CD4-positive, alpha-beta T cell (primary cell): Measurements from ENCODE around the gene BICRA. TPM values are rescaled to one million over a fixed set of nuclear protein-coding genes. Genes with fewer than 3 reads are reported as not detected.

ENCODE experiments used
- ATAC-seq: fragments of 200-7000 bp; cut with Tn5 transposase; one replicate; pipeline ENCODE4 v1.10.0; 2022; ENCODE audit warnings: mild to moderate bottlenecking; ENCODE audit not compliant: poor library complexity
- CTCF ChIA-PET: fragments of 350-600 bp; sonication (Branson Sonifier 250); formaldehyde crosslinking; loops from one replicate; lab custom pipeline; 2021; ENCODE audit warnings: antibody characterized with exemption, inconsistent platforms; lab: Charles Lee
- POLR2A ChIA-PET: fragments of 350-600 bp; sonication (Branson Sonifier 250); formaldehyde crosslinking; loops from one replicate; lab custom pipeline; 2021; ENCODE audit warnings: antibody characterized with exemption, inconsistent platforms; lab: Charles Lee
- DNase-seq, 14 experiments: peaks; one replicate each; pipeline ENCODE4 v3.0.0-alpha.2; 2013 to 2020; ENCODE audit warnings: mixed read lengths in 2 of 14
- H3K27ac ChIP-seq, 2 donors: one replicate each; pipeline versions ENCODE4 v1.5.1 to v1.7.0; 2013; ENCODE audit warnings: low read length in 2 of 2, low read depth in 1 of 2, mild to moderate bottlenecking in 1 of 2
- H3K27me3 ChIP-seq, 2 experiments: 1 replicate in 1 of 2; 2 replicates in 1 of 2; pipeline versions ENCODE4 v1.6.1 to v1.7.0; 2013; ENCODE audit warnings: low read length in 2 of 2, control low read depth in 1 of 2, mild to moderate bottlenecking in 1 of 2, moderate library complexity in 1 of 2; ENCODE audit not compliant: insufficient read depth in 2 of 2, control insufficient read depth in 1 of 2
- H3K36me3 ChIP-seq: one replicate; pipeline ENCODE4 v1.6.1; 2013; ENCODE audit warnings: low read length, control low read depth; ENCODE audit not compliant: insufficient read depth
- H3K4me1 ChIP-seq: one replicate; pipeline ENCODE4 v1.6.1; 2013; ENCODE audit warnings: low read length, control low read depth; ENCODE audit not compliant: insufficient read depth
- H3K4me3 ChIP-seq: one replicate; pipeline ENCODE4 v1.5.1; 2013; ENCODE audit warnings: mild to moderate bottlenecking, low read length, moderate library complexity
- H3K9me3 ChIP-seq, 2 experiments: 1 replicate in 1 of 2; 2 replicates in 1 of 2; pipeline versions ENCODE4 v1.6.1 to v1.7.0; 2013; ENCODE audit warnings: low read length in 2 of 2, mild to moderate bottlenecking in 2 of 2, control low read depth in 1 of 2, moderate library complexity in 1 of 2; ENCODE audit not compliant: control insufficient read depth in 1 of 2, insufficient read depth in 1 of 2
- H3K27ac Mint-ChIP-seq: one replicate; pipeline ENCODE4 v1.8.0; 2020; ENCODE audit warnings: mixed read lengths
- H3K27me3 Mint-ChIP-seq: one replicate; pipeline ENCODE4 v1.8.0; 2021; ENCODE audit warnings: mixed read lengths
- H3K36me3 Mint-ChIP-seq: one replicate; pipeline ENCODE4 v1.8.0; 2021; ENCODE audit warnings: low read depth, mixed read lengths
- H3K4me1 Mint-ChIP-seq: one replicate; pipeline ENCODE4 v1.8.0; 2021; ENCODE audit warnings: low read depth, mixed read lengths
- H3K4me3 Mint-ChIP-seq: one replicate; pipeline ENCODE4 v1.8.0; 2020; ENCODE audit warnings: mild to moderate bottlenecking, mixed read lengths
- H3K9me3 Mint-ChIP-seq: one replicate; pipeline ENCODE4 v1.8.0; 2020; ENCODE audit warnings: mixed read lengths
- intact Hi-C, 2 experiments: fragments of 100-400 bp; cut with DNase I in 1 of 2; cut with micrococcal nuclease in 1 of 2; formaldehyde crosslinking; loops; one replicate each; pipeline versions ENCODE4 v1.15.1 to v1.9.0; 2023 to 2025; cut with DNase I, micrococcal nuclease
- total RNA-seq, 174 experiments: library from RNA in 2 of 174; stranded (reverse) in 2 of 174; gene quantifications; one replicate each; pipeline ENCODE4 v1.2.3 and lab custom pipeline; 2021 to 2026
- TF ChIP-seq, protein P1 (sequence below): fragments of 200-600 bp; IDR thresholded peaks from one replicate; pipeline ENCODE4 v1.8.0; 2022; ENCODE audit warnings: antibody characterized with exemption, mild to moderate bottlenecking

Gene BICRA
- total RNA-seq, 2 experiments from 2014 or later = 21.2 to 22.0 TPM

- ChIA-PET POLR2A (no interaction called here), CTCF (no interaction called here)
- H3K4me3 ChIP-seq = no peak overlapping the region
- H3K9me3 ChIP-seq = no peaks in the 10 kb centered on the region
- DNase-seq (no peak), ATAC-seq (no peak)
- H3K4me1 ChIP-seq = peaks cover 60% of the 10 kb centered on the region
- H3K36me3 ChIP-seq = peaks cover 67% of the 10 kb centered on the region
- H3K27me3 ChIP-seq = no peaks in the 10 kb centered on the region
- no peak overlapping the region for H3K27ac ChIP-seq
- Mint-ChIP-seq H3K36me3 (peaks cover 75% of the 10 kb centered on the region), H3K27ac (peak overlapping the region; percentile 61), H3K4me1 (peaks cover 50% of the 10 kb centered on the region), H3K4me3 (peak overlapping the region; percentile 74), H3K27me3 (no peaks in the 10 kb centered on the region), H3K9me3 (no peaks in the 10 kb centered on the region)
- TF ChIP-seq, protein P1, sequence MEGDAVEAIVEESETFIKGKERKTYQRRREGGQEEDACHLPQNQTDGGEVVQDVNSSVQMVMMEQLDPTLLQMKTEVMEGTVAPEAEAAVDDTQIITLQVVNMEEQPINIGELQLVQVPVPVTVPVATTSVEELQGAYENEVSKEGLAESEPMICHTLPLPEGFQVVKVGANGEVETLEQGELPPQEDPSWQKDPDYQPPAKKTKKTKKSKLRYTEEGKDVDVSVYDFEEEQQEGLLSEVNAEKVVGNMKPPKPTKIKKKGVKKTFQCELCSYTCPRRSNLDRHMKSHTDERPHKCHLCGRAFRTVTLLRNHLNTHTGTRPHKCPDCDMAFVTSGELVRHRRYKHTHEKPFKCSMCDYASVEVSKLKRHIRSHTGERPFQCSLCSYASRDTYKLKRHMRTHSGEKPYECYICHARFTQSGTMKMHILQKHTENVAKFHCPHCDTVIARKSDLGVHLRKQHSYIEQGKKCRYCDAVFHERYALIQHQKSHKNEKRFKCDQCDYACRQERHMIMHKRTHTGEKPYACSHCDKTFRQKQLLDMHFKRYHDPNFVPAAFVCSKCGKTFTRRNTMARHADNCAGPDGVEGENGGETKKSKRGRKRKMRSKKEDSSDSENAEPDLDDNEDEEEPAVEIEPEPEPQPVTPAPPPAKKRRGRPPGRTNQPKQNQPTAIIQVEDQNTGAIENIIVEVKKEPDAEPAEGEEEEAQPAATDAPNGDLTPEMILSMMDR = no peak
- intact Hi-C loops = no loop called here
These were observed 140.4 kb downstream of the BICRA start for GRCh38 chr19:47749326-47749725.

DNA sequence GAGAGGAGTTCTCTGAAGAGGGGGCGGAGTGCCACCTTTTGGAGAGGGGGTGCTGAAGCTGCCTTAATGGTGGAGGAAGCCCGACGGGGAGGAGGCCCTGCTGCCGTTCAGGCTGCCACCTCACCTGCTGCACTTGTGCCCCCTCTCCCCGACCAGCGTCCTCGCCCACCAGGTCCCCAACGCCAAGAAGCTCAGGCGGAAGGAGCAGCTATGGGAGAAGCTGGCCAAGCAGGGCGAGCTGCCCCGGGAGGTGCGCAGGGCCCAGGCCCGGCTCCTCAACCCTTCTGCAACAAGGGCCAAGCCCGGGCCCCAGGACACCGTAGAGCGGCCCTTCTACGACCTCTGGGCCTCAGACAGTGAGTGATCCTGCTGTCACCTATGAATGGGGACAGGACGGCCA lies 141.8 kb downstream of the BICRA start:
- Histone ChIP-seq H3K27me3 (no peaks in the 10 kb centered on the region), H3K27ac (no peak overlapping the region), H3K36me3 (peaks cover 80% of the 10 kb centered on the region), H3K4me3 (no peak overlapping the region), H3K4me1 (peaks cover 51% of the 10 kb centered on the region), H3K9me3 (no peaks in the 10 kb centered on the region)
- TF ChIP-seq, protein P1 = no peak
- Mint-ChIP-seq H3K4me3 (no peak overlapping the region), H3K4me1 (peaks cover 43% of the 10 kb centered on the region), H3K27me3 (no peaks in the 10 kb centered on the region), H3K9me3 (no peaks in the 10 kb centered on the region), H3K27ac (no peak overlapping the region), H3K36me3 (peaks cover 69% of the 10 kb centered on the region)
- ChIA-PET POLR2A (no interaction called here), CTCF (no interaction called here)
- ATAC-seq (no peak), DNase-seq (no peak)
- intact Hi-C loops = no loop called here

GRCh38 chr19:47752440-47753211 lies 143.7 kb downstream of the BICRA start:
- H3K27me3 Mint-ChIP-seq = no peaks in the 10 kb centered on the region
- H3K4me3 Mint-ChIP-seq = peak overlapping the region; percentile 51
- H3K4me1 ChIP-seq = peaks cover 33% of the 10 kb centered on the region
- H3K27ac Mint-ChIP-seq = peak overlapping the region; percentile 60
- no peak overlapping the region for H3K27ac ChIP-seq
- H3K9me3 ChIP-seq = no peaks in the 10 kb centered on the region
- H3K4me1 Mint-ChIP-seq = peaks cover 38% of the 10 kb centered on the region
- DNase-seq (no peak), ATAC-seq (peak; percentile 62)
- CTCF ChIA-PET = no interaction called here
- intact Hi-C loops = no loop called here
- POLR2A ChIA-PET = interaction anchor here (0.6 to 0.7 kb wide), 2 partner anchors 142 to 1029 kb away, joined by 3 to 6 read pairs; no protein-coding TSS in a partner anchor
- H3K9me3 Mint-ChIP-seq = no peaks in the 10 kb centered on the region
- H3K36me3 Mint-ChIP-seq = peaks cover 81% of the 10 kb centered on the region
- TF ChIP-seq, protein P1 = no peak
- H3K4me3 ChIP-seq = no peak overlapping the region
- H3K27me3 ChIP-seq = no peaks in the 10 kb centered on the region
- H3K36me3 ChIP-seq = peaks cover 93% of the 10 kb centered on the region

Other genes starting within 250 kb of the BICRA start
- gene MEIS3, start 189.6 kb upstream of the BICRA start, total RNA-seq = under 1 TPM in 1 of 2 experiments, not detected in 1; 0.47 TPM
- gene SLC8A2, start 137.2 kb upstream of the BICRA start, total RNA-seq = not detected
- 1 to 10 TPM; 3.6 to 4.5 TPM for gene KPTN, start 124.9 kb upstream of the BICRA start, total RNA-seq
- gene NAPA, start 94.1 kb upstream of the BICRA start, total RNA-seq = 100 to 1,000 TPM; 135 to 145 TPM
- gene ZNF541, start 36.0 kb upstream of the BICRA start, total RNA-seq = under 1 TPM; 0.81 to 0.88 TPM
- gene EHD2, start 104.3 kb downstream of the BICRA start, total RNA-seq = under 1 TPM in 1 of 2 experiments, not detected in 1; 0.16 TPM
- 1,000 to 10,000 TPM; 1,074 to 1,154 TPM for gene NOP53, start 136.4 kb downstream of the BICRA start, total RNA-seq
- gene SELENOW, start 169.6 kb downstream of the BICRA start, total RNA-seq = 10 to 100 TPM; 71.6 TPM
- gene TPRX1, start 195.4 kb downstream of the BICRA start, total RNA-seq = not detected
- gene CRX, start 212.8 kb downstream of the BICRA start, total RNA-seq = not detected